ENCODE measurements around the gene PDCL2. TPM values are rescaled to one million over a fixed set of nuclear protein-coding genes. Genes with fewer than 3 reads are reported as not detected.

PDCL2 gene
- total RNA-seq, 1 donor from 2014 or later = not detected

DNA sequence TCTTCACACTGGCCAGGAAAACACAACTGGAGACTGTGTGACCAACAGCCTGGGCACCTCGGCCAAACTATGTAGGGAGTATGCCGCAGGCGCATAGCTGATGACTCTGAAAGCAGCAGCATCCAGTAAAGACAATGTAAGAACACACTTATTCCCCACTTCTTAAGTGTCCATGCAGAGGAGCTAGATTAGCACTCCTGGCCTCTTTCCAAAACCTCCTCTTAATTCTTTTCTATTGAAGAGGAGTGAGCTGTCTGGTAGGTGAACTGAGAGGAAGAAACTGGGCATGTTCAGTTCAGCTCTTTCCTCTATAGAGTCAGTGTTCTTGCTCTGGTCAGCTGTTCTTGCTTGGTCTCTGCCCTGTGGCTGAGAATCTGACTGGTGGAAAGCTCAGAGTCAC lies 23.0 kb upstream of the PDCL2 start:
- H3K27ac Mint-ChIP-seq = no peak overlapping the region
- no peaks in the 10 kb centered on the region for H3K27me3 Mint-ChIP-seq
- no peaks in the 10 kb centered on the region for H3K9me3 Mint-ChIP-seq
- no peak overlapping the region for H3K4me3 Mint-ChIP-seq
- no peaks in the 10 kb centered on the region for H3K36me3 Mint-ChIP-seq
- DNase-seq (ENCODE audit: extremely low spot score, unreplicated experiment) = no peak
- no peaks in the 10 kb centered on the region for H3K4me1 Mint-ChIP-seq (ENCODE audit: unreplicated experiment)
- TF ChIP-seq, protein P1, sequence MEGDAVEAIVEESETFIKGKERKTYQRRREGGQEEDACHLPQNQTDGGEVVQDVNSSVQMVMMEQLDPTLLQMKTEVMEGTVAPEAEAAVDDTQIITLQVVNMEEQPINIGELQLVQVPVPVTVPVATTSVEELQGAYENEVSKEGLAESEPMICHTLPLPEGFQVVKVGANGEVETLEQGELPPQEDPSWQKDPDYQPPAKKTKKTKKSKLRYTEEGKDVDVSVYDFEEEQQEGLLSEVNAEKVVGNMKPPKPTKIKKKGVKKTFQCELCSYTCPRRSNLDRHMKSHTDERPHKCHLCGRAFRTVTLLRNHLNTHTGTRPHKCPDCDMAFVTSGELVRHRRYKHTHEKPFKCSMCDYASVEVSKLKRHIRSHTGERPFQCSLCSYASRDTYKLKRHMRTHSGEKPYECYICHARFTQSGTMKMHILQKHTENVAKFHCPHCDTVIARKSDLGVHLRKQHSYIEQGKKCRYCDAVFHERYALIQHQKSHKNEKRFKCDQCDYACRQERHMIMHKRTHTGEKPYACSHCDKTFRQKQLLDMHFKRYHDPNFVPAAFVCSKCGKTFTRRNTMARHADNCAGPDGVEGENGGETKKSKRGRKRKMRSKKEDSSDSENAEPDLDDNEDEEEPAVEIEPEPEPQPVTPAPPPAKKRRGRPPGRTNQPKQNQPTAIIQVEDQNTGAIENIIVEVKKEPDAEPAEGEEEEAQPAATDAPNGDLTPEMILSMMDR (conservative IDR thresholded peaks at IDR 0.05) = no peak

DNA sequence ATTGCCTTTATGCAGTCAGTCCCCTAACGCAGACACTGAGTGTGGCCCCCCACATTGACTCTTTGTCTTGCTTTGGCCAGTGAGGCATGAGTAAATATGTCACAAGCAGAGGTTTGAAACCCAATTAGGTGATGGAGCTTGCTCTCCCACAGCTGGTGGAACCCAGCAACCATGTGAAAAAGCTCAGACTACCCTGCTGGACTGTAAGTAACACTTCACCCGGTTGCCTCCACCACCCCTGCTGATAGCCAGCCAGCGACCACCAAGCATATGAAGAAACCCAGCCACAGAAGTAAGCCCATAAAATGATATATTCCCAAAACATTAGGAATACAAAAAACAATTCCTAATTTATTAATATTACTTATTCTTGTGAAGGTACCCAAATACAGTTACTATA lies 21.6 kb upstream of the PDCL2 start:
- H3K27me3 Mint-ChIP-seq = no peaks in the 10 kb centered on the region
- no peak overlapping the region for H3K4me3 Mint-ChIP-seq
- DNase-seq (ENCODE audit: extremely low spot score, unreplicated experiment) = no peak
- TF ChIP-seq, protein P1 (conservative IDR thresholded peaks at IDR 0.05) = no peak
- no peaks in the 10 kb centered on the region for H3K36me3 Mint-ChIP-seq
- no peak overlapping the region for H3K27ac Mint-ChIP-seq
- H3K4me1 Mint-ChIP-seq (ENCODE audit: unreplicated experiment) = no peaks in the 10 kb centered on the region
- no peaks in the 10 kb centered on the region for H3K9me3 Mint-ChIP-seq

DNA sequence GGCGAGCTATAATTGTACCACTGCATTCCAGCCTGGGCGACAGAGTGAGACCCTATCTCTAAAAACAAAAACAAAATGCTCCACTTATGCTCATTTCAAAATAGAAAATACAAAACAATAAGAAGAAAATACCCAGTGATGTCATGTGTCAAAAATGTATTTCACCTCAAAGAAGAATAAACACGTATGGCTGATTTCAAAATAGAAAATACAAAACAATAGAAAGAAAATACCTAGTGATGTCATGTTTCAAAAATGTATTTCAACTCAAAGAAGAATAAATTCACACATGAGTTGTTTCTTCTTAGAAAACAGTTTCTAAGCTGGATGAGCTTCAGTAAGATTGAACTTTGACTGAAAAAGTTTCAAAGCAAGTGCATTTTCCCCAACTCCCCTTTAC lies 20.3 kb upstream of the PDCL2 start:
- DNase-seq (ENCODE audit: extremely low spot score, unreplicated experiment) = no peak
- H3K4me1 Mint-ChIP-seq (ENCODE audit: unreplicated experiment) = no peaks in the 10 kb centered on the region
- no peak overlapping the region for H3K4me3 Mint-ChIP-seq
- H3K36me3 Mint-ChIP-seq = no peaks in the 10 kb centered on the region
- H3K27me3 Mint-ChIP-seq = no peaks in the 10 kb centered on the region
- peak overlapping the region; percentile 61 for H3K27ac Mint-ChIP-seq
- TF ChIP-seq, protein P1 (conservative IDR thresholded peaks at IDR 0.05) = no peak
- H3K9me3 Mint-ChIP-seq = no peaks in the 10 kb centered on the region

DNA sequence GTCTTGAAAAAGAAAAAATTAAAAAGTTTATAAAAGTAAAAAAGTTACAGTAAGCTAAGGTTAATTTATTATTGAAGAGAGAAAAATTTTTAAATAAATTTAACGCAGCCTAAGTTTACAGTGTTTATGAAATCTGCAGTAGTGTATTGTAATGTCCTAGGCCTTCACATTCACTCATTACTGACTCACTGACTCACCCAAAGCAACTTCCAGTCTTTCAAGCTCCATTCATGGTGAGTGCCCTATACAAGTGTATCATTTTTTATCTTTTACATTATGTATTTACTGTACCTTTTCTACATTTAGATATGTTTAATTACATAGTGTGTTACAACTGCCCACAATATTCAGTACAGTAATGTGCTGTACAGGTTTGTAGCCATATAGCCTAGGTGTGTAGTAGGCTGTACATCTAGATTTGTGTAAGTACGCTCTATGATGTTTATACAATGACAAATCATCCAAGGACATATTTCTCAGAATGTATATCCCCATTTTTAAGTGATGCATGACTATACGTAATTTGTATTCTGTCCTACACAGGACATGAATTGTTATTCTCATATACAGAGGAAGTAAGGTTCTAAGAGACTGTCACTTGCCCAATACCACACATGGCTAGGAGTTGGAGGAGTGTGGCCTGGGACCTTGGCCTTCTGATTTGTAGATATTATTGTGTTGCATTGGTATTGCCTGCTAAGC lies 19.5 kb upstream of the PDCL2 start:
- peak overlapping the region; percentile 61 for H3K27ac Mint-ChIP-seq
- TF ChIP-seq, protein P1 (conservative IDR thresholded peaks at IDR 0.05) = no peak
- H3K4me1 Mint-ChIP-seq (ENCODE audit: unreplicated experiment) = no peaks in the 10 kb centered on the region
- no peaks in the 10 kb centered on the region for H3K9me3 Mint-ChIP-seq
- no peaks in the 10 kb centered on the region for H3K36me3 Mint-ChIP-seq
- no peak for DNase-seq (ENCODE audit: extremely low spot score, unreplicated experiment)
- no peak overlapping the region for H3K4me3 Mint-ChIP-seq
- no peaks in the 10 kb centered on the region for H3K27me3 Mint-ChIP-seq

DNA sequence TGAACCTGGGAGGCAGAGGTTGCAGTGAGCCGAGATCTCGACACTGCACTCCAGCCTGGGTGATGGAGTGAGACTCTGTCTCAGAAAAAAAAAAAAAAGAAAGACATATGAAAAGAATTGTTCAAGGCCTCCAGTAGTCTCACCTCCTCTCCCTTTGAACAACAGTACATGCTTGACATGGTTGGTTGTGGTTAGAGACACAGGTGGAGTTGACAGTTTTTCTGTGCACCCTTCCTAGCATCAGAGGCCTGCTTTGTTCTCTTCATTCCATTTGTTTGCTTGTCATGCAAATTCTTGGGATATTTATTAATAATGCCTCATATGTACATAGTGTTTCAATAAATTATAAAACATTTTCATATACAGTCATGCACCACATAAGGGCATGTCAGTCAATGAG lies 18.3 kb upstream of the PDCL2 start:
- H3K9me3 Mint-ChIP-seq = no peaks in the 10 kb centered on the region
- H3K36me3 Mint-ChIP-seq = no peaks in the 10 kb centered on the region
- H3K4me1 Mint-ChIP-seq (ENCODE audit: unreplicated experiment) = no peaks in the 10 kb centered on the region
- no peak overlapping the region for H3K4me3 Mint-ChIP-seq
- H3K27ac Mint-ChIP-seq = no peak overlapping the region
- no peaks in the 10 kb centered on the region for H3K27me3 Mint-ChIP-seq
- no peak for DNase-seq (ENCODE audit: extremely low spot score, unreplicated experiment)
- TF ChIP-seq, protein P1 (conservative IDR thresholded peaks at IDR 0.05) = no peak

Measured in type B pancreatic cell (in vitro differentiated cells).